ENCODE data around the gene NAA60.

DNA sequence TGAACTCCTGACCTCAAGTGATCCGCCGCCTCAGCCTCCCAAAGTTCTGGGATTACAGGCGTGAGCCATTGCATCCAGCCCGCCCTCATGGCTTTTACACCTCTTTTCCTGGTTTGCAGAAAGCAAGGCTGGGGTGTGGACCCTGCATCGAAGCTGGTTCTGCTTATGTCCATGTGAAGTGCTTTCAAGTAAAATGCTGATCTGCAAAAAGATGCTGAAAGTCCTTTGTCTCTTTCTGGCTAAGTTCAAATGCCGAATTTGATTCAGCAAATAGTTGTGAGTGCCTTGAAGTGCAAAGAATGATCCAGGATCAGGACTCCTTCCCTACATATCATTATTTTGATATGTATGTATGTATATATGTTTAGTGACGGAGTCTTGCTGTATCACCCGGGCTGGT is 17.1 kb downstream of the NAA60 start:
- TF ChIP-seq, protein P1, sequence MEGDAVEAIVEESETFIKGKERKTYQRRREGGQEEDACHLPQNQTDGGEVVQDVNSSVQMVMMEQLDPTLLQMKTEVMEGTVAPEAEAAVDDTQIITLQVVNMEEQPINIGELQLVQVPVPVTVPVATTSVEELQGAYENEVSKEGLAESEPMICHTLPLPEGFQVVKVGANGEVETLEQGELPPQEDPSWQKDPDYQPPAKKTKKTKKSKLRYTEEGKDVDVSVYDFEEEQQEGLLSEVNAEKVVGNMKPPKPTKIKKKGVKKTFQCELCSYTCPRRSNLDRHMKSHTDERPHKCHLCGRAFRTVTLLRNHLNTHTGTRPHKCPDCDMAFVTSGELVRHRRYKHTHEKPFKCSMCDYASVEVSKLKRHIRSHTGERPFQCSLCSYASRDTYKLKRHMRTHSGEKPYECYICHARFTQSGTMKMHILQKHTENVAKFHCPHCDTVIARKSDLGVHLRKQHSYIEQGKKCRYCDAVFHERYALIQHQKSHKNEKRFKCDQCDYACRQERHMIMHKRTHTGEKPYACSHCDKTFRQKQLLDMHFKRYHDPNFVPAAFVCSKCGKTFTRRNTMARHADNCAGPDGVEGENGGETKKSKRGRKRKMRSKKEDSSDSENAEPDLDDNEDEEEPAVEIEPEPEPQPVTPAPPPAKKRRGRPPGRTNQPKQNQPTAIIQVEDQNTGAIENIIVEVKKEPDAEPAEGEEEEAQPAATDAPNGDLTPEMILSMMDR (conservative IDR thresholded peaks at IDR 0.05 in 1 of 2, IDR thresholded peaks at IDR 0.05 in 1 of 2; ENCODE audit: extremely low read depth in 1 of 2, insufficient read depth in 1 of 2, low read depth in 1 of 2, low read length in 2 of 2) = no peak
- no peak for TF ChIP-seq EZH2 (IDR thresholded peaks at IDR 0.05; ENCODE audit: borderline replicate concordance, low read length)
